Natural killer cell (primary cell): ENCODE measurements around the gene SPINK9. TPM values are rescaled to one million over a fixed set of nuclear protein-coding genes. Genes with fewer than 3 reads are reported as not detected.

Experiments
- ATAC-seq, 3 donors: fragments of 150-1000 bp in 2 of 3; fragments of 200-7000 bp in 1 of 3; cut with Tn5 transposase; 1 replicate in 1 of 3; 2 replicates in 2 of 3; pipeline ENCODE4 v1.10.0; 2021; ENCODE audit warnings: mild to moderate bottlenecking in 2 of 3, moderate library complexity in 2 of 3
- DNase-seq, 2 donors: peaks; one replicate each; pipeline versions ENCODE4 v3.0.0 to v3.0.0-alpha.2; 2013 to 2021; ENCODE audit warnings: mixed read lengths in 1 of 2
- H3K27ac ChIP-seq: one replicate; pipeline ENCODE4 v1.5.1; 2013; ENCODE audit warnings: mild to moderate bottlenecking, low read length
- H3K27me3 ChIP-seq: one replicate; pipeline ENCODE4 v1.6.1; 2013; ENCODE audit warnings: low read length; ENCODE audit not compliant: control insufficient read depth, insufficient read depth
- H3K36me3 ChIP-seq: one replicate; pipeline ENCODE4 v1.6.1; 2013; ENCODE audit warnings: low read length; ENCODE audit not compliant: control insufficient read depth, insufficient read depth
- H3K4me1 ChIP-seq: one replicate; pipeline ENCODE4 v1.6.1; 2013; ENCODE audit warnings: low read length; ENCODE audit not compliant: control insufficient read depth, insufficient read depth
- H3K4me3 ChIP-seq: one replicate; pipeline ENCODE4 v1.5.1; 2013; ENCODE audit warnings: low read length
- H3K9me3 ChIP-seq: one replicate; pipeline ENCODE4 v1.6.1; 2013; ENCODE audit warnings: low read length; ENCODE audit not compliant: control insufficient read depth, insufficient read depth
- H3K27ac Mint-ChIP-seq, 2 donors: one replicate each; pipeline ENCODE4 v1.8.0; 2022; ENCODE audit warnings: mild to moderate bottlenecking in 2 of 2, mixed read lengths in 2 of 2, moderate library complexity in 1 of 2
- H3K27me3 Mint-ChIP-seq, 2 donors: one replicate each; pipeline ENCODE4 v1.8.0; 2022; ENCODE audit warnings: low read depth in 2 of 2, mixed read lengths in 2 of 2
- H3K36me3 Mint-ChIP-seq: one replicate; pipeline ENCODE4 v1.8.0; 2022; ENCODE audit warnings: mixed read lengths
- H3K4me1 Mint-ChIP-seq, 2 donors: one replicate each; pipeline ENCODE4 v1.8.0; 2022; ENCODE audit warnings: mixed read lengths in 2 of 2
- H3K4me3 Mint-ChIP-seq: one replicate; pipeline ENCODE4 v1.8.0; 2022; ENCODE audit warnings: mild to moderate bottlenecking, moderate library complexity, mixed read lengths
- H3K9me3 Mint-ChIP-seq, 2 donors: one replicate each; pipeline ENCODE4 v1.8.0; 2022; ENCODE audit warnings: mixed read lengths in 2 of 2
- WGBS: methylation state at CpG from one replicate; pipeline ENCODE4 v1.1.7; 2013; ENCODE audit warnings: missing lambda C conversion rate; ENCODE audit not compliant: insufficient coverage; 5-methylcytosine and 5-hydroxymethylcytosine counted together
- intact Hi-C: fragments of 100-400 bp; cut with micrococcal nuclease; formaldehyde crosslinking; loops from one replicate; pipeline ENCODE4 v1.14.2; 2022
- total RNA-seq, 4 donors: library from RNA; stranded (reverse); fragments of 120-200 nt in 1 of 4; gene quantifications; one replicate each; pipeline versions ENCODE4 v1.2.3 to v1.2.4, GENCODE V29; 2013 to 2022
- TF ChIP-seq, protein P1 (sequence below): fragments of 200-600 bp; IDR thresholded peaks from one replicate; pipeline ENCODE4 v1.8.0; 2022; ENCODE audit warnings: antibody characterized with exemption

SPINK9 gene
- total RNA-seq, 3 donors from 2014 or later (not counting 1 experiment from before 2014, with no cell fraction given): not detected

DNA sequence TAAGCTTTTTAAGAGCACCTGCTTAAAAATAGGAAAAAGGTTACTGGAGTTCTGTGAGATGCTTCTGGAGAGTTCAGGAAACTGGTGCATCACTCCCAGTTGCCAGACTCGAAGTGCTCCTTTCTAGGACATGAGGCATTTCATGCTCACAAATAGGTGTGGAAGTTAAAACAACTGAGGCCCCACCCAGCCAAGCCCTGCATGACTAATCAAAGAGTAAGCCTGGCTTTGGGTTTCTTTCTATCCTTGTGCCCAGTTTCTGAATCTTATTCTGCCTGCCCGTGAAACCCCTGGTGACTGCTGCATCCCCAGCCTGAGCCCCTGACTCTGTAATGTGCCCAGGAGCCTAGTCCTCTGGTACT, 7.7 kb downstream of the SPINK9 start:
- Histone ChIP-seq H3K4me3 (no peak overlapping the region), H3K27ac (no peak overlapping the region), H3K36me3 (no peaks in the 10 kb centered on the region), H3K27me3 (no peaks in the 10 kb centered on the region), H3K4me1 (no peaks in the 10 kb centered on the region), H3K9me3 (no peaks in the 10 kb centered on the region)
- intact Hi-C loops: no loop called here
- Mint-ChIP-seq H3K36me3 (no peaks in the 10 kb centered on the region), H3K4me1 (no peaks in the 10 kb centered on the region), H3K27ac (no peak overlapping the region), H3K9me3 (peaks cover 0 to 3% of the 10 kb centered on the region in 2 donors), H3K4me3 (no peak overlapping the region), H3K27me3 (peaks cover 5 to 7% of the 10 kb centered on the region in 2 donors)
- WGBS: 83% methylated on average over 2 of the region's 2 CpGs
- TF ChIP-seq, protein P1, sequence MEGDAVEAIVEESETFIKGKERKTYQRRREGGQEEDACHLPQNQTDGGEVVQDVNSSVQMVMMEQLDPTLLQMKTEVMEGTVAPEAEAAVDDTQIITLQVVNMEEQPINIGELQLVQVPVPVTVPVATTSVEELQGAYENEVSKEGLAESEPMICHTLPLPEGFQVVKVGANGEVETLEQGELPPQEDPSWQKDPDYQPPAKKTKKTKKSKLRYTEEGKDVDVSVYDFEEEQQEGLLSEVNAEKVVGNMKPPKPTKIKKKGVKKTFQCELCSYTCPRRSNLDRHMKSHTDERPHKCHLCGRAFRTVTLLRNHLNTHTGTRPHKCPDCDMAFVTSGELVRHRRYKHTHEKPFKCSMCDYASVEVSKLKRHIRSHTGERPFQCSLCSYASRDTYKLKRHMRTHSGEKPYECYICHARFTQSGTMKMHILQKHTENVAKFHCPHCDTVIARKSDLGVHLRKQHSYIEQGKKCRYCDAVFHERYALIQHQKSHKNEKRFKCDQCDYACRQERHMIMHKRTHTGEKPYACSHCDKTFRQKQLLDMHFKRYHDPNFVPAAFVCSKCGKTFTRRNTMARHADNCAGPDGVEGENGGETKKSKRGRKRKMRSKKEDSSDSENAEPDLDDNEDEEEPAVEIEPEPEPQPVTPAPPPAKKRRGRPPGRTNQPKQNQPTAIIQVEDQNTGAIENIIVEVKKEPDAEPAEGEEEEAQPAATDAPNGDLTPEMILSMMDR: no peak
- ATAC-seq (no peak), DNase-seq (no peak)

DNA sequence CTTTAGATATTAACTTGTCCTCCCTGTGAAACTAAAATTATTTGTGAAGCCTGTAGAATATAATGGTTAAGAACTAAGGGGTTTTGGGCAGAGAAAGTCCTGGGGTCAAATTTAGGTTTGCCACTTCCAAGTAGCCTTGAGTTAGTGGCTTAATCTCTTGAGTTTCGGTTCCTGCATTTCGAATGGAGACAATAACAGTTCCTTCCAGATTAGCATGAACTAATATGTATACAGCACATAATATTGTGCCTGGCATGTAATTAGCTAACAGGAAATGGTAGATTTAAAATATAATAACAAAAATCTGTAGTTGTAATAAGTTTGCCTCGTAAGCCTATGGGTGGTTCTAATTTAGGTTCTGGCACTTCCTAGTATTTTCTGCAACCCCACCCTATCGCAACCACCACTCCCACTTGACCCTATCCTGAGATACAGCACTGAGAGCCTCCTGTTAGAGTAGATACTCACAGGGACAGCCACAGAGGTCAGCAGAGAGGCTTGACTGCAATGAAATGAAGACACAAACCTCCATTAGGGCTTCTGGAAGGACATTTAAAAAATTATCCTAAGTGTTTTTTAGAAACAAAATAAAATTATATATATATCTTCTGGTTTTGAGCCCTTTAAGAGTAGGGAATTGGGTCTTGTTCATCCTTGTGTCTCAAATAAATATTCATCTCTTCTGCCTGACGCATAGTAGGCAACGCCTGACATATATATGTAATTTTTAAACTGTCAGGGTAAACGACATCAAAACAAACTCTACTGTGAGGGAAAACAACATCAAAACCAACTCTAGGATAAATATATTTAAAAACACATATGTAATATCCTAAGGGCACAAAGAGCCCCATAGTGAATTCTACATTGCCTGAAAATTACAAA, 8.5 kb downstream of the SPINK9 start:
- TF ChIP-seq, protein P1: no peak
- Mint-ChIP-seq H3K4me1 (no peaks in the 10 kb centered on the region), H3K36me3 (no peaks in the 10 kb centered on the region), H3K27me3 (peaks cover 5 to 7% of the 10 kb centered on the region in 2 donors), H3K27ac (no peak overlapping the region), H3K4me3 (no peak overlapping the region), H3K9me3 (peaks cover 0 to 3% of the 10 kb centered on the region in 2 donors)
- WGBS: 90% methylated on average over 5 of the region's 7 CpGs
- Histone ChIP-seq H3K36me3 (no peaks in the 10 kb centered on the region), H3K4me1 (no peaks in the 10 kb centered on the region), H3K27me3 (no peaks in the 10 kb centered on the region), H3K4me3 (no peak overlapping the region), H3K27ac (no peak overlapping the region), H3K9me3 (no peaks in the 10 kb centered on the region)
- no peak for ATAC-seq
- DNase-seq: no peak
- intact Hi-C loops: no loop called here

DNA sequence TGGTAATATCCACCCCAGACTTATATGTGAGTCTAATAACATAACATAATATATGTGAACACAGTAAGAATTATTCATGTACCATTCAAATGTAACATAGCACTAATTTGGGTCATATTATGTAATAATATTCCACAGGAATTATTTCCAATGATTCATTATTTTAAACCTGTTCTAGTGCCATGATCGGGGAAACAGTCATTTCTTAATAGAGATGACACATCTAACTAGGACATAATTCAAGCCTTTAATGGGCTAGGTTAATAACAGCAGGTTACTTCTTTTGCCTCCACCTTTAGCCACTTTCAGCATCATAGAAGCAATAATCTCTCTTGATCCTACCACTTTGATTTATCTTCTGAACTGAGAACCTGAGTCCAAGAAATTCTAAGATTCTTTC, 12.3 kb downstream of the SPINK9 start:
- Mint-ChIP-seq H3K4me1 (no peaks in the 10 kb centered on the region), H3K4me3 (no peak overlapping the region), H3K27ac (no peak overlapping the region), H3K27me3 (peaks cover 5 to 23% of the 10 kb centered on the region in 2 donors), H3K9me3 (no peaks in the 10 kb centered on the region), H3K36me3 (no peaks in the 10 kb centered on the region)
- no peak for DNase-seq
- Histone ChIP-seq H3K27ac (no peak overlapping the region), H3K4me3 (no peak overlapping the region), H3K36me3 (no peaks in the 10 kb centered on the region), H3K27me3 (peaks cover under 1% of the 10 kb centered on the region), H3K4me1 (no peaks in the 10 kb centered on the region), H3K9me3 (no peaks in the 10 kb centered on the region)
- intact Hi-C loops: no loop called here
- 88% methylated on average over 1 of the region's 1 CpG for WGBS
- TF ChIP-seq, protein P1: no peak
- no peak for ATAC-seq
